ENCODE data around the gene FXN.
"Not testable (repeated sequence)": the region's sequence is repeated elsewhere in the genome, so short reads cannot be mapped to it uniquely, and the experiment has no call there.

FXN gene

DNA sequence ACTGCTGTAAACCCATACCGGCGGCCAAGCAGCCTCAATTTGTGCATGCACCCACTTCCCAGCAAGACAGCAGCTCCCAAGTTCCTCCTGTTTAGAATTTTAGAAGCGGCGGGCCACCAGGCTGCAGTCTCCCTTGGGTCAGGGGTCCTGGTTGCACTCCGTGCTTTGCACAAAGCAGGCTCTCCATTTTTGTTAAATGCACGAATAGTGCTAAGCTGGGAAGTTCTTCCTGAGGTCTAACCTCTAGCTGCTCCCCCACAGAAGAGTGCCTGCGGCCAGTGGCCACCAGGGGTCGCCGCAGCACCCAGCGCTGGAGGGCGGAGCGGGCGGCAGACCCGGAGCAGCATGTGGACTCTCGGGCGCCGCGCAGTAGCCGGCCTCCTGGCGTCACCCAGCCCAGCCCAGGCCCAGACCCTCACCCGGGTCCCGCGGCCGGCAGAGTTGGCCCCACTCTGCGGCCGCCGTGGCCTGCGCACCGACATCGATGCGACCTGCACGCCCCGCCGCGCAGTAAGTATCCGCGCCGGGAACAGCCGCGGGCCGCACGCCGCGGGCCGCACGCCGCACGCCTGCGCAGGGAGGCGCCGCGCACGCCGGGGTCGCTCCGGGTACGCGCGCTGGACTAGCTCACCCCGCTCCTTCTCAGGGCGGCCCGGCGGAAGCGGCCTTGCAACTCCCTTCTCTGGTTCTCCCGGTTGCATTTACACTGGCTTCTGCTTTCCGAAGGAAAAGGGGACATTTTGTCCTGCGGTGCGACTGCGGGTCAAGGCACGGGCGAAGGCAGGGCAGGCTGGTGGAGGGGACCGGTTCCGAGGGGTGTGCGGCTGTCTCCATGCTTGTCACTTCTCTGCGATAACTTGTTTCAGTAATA, at the start of gene FXN:
Gene FXN (plus strand): TSS at position 315 of the 871 bp plus-strand sequence. CDS start 31 bp downstream, at position 346.
- peak; percentile 78 for DNase-seq

DNA sequence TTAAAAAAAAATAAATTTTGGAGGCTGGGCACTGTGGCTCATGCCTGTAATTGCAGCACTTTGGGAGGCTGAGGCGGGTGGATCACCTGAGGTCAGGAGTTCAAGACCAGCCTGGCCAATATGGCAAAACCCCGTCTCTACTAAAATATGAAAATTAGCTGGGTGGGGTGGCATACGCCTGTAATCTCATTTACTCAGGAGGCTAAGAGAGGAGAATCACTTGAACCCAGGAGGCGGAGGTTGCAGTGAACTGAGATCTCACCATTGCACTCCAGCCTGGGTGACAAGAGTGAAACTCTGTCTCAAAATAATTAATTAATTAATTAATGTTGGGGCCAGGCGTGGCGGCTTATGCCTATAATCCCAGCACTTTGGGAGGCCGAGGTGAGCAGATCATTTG, 48.6 kb upstream of the FXN start:
- DNase-seq = not testable (repeated sequence)

DNA sequence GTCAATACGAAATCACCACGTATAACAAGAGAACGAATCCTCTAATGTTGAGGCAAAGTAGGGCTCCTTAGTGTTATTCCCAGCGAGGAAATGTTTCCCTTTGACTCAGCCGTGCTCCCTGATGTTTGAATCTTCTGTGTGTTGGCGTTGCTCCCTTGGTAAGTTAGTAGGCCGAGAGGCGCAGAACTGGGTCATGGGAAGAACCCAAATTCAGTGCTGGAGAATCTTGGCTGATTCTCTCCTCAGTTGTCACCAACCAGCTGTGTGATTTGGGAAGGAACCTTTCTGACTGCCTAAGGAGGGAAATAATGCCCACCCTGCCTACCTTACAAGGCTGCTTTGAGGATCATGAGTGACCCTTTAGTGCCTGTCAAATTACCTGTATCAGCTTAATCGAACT, 44.1 kb upstream of the FXN start:
- no peak for DNase-seq

DNA sequence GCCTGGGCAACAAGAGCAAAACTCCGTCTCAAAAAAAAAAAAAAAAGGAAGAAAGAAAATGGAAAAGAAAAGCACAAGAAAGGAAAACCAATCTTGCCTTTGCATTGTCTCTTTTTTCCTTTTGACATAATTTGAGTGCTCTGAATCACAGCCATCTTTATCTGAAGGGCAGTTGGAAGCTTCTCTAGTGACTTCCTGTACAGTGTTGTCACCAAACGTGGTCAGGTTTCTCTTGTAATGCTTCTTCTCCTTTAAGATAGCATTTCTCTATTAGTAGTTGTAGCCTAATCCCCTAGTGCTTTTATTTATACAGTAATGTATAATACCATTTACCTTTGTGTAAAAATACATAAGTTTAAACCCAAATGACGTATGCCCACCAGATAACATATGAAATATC, 39.8 kb upstream of the FXN start:
- DNase-seq = no peak

DNA sequence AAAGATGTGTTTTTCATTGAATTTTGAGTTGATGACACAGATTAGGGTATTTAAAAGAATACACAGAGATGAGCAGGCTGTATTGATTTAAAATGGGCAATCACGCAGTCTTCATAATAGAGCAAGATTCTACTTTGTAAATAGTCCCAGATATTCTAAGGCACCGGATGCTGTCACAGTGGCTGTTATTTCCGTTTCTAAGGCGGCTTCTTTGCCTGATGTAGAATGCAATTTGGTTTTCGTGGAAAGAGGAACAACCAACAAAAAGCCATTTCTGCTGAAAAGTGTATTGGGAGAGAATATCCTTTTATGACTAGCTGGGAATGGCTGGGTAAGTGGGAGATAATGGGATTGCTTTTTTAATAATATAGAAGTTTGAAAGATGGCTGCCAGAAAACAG, 39.1 kb upstream of the FXN start:
- DNase-seq = no peak

DNA sequence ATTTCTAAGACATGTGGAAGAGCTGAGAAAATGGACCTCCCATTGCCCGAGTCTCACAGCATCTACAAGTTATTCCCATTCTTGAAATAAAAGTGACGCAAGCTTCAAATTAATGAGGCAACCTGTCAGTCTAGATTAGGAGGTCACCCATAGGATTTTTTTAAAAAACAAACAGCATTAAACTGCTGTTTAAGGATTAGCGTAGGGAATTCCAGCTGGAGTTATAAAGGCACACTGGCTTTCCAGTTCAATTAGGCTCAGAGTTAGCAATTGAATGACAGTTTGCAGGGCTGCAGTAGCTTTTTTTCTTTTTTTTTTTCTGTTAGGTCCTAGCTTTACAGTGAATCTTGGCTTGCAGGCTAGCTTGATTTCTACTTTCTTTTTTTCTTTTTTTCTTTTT, 37.9 kb upstream of the FXN start:
- DNase-seq = no peak

DNA sequence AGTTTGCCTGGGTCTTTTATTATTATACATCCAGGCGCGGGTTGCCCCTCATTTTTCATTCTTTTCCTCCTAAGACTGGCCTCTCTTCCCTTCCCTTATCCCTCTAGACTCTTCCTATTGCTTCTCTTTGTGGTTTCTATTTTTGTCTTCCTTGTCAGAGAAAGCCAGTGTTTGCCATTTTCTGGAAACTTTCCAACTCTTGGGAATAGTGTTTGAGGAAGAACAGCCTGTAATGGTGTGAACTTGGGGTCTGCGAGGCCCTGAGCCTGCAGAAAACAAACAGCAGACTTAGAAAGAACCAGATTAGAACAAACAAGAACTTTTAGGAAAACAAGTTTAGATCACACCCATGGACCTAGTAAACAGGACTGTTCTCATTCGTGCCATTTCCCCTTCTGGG, 37.2 kb upstream of the FXN start:
- DNase-seq = no peak

DNA sequence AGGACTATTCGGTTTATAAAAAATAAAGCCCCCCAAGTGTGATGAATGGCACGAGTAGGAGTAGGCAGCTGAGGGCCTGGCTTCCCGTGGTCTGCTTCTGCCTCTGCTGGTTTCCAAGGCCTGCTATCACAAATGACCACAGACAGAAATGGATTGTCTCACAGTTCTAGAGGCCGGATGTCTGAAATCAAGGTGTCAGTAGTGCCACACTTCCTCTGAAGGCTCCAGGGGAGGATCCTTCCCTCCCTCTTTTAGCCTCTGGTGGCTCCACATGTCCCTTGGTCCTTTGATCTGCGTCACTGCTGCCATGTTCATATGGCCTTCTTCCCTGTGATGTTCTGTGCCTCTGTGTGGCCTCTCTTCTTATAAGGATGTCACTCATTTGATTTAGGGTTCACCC, 36.7 kb upstream of the FXN start:
- DNase-seq = no peak

DNA sequence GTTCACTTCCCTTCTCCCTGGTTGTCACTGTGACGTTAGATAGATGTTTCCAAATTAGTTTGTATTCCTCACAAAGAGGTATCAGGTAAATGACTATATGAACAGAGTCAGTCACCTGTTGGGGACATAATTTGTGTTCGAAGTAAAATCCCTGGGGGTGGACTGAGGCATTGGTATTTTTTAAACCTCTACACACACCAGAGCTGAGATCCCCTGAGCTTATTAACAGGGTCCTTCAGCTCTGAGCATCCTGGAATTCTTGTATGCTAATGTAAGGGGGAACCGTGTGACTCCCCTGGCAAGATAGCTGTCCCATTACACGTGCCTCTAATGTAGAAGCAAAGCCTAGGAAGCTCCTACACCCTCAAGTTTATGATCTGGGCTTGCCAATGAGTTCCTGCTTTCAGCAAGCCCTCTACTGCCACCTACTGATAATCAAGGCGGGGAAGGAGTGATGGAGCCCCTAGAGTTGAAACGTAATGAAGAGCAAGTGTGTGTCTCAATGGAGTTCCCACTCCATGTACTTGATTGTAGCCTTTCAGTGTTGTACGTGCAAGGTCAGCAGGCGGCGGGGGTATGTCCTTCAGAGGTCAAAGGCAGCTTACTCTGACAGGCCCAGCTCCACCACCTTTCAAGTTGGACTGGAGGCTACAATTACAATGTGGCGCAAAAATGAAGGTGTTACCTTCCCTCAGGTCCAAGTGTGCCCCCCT, 36.0 kb upstream of the FXN start:
- DNase-seq = peak; percentile 74

DNA sequence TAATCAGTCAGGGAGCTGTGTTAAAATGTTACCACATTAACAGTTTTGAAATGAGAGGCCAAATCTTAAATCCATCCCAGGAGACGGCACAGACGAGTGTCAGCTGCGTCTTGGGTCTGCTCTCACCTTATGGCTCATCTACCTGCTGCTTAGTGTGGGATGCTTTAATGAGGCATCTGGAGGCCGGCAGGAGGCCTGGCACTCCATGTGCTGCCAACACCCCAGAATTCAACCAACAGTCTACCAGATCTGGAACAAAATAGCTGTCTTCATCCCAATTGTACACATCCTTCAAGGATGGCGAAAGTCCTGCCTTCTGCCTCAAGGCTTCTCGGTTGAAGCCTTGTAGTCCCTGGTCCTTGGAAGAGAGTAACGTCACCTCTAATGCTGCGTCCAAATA, 33.6 kb upstream of the FXN start:
- no peak for DNase-seq

DNA sequence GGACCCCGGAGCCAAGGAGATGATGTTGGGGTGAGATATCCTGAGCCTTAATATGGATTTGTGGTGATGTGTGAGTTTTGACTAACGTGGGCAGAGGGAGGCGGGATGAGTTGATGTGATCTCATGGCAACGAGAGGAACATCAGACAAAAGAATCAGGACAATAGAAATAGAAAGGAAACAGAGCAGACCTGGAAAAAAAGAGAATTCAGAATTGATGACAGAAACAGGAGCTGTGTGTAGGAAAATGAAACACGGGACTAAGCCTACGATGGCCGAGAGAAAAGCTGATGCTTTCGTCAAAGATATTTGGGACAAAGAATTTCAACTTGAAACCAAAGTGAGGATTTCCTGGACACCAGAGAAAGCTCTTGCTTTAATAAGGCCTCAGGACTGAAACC, 32.5 kb upstream of the FXN start:
- DNase-seq = no peak

DNA sequence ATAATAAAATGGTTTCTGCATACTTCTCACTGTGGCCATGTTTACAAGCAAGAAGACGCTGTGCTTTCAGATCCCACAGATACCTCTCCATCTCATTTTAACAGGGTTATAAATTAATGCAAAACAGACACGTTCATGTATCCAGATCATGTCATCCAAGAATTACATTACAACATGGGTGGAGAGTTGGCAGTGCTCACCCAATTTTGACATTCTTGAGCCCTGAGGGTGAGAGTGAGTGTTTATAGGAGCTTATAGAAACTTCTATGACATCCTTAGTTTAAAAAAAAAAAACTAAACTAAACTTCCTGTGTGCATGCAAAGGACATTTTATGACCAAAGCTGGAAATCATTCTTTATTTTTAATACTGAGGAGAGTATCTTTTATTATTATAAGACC, 30.7 kb upstream of the FXN start:
- no peak for DNase-seq

DNA sequence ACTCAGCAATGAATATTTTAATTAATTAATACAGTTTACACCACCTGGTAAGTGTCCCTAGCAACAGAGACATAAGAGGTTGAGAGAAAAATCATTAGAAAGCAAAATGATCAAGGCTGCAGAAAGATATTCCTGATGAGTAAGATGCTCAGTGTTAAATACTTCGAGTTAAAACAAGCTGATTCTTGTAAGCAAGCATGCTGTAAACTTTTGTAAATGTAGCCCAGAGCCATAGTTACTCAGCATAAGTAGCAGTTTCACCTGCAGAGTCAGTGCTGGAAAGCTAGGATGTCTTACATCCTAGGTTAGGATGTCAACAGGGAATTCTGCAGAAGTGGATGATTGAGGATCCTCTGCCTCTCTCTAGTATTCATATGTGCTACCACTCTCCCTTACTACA, 25.8 kb upstream of the FXN start:
- DNase-seq = no peak

DNA sequence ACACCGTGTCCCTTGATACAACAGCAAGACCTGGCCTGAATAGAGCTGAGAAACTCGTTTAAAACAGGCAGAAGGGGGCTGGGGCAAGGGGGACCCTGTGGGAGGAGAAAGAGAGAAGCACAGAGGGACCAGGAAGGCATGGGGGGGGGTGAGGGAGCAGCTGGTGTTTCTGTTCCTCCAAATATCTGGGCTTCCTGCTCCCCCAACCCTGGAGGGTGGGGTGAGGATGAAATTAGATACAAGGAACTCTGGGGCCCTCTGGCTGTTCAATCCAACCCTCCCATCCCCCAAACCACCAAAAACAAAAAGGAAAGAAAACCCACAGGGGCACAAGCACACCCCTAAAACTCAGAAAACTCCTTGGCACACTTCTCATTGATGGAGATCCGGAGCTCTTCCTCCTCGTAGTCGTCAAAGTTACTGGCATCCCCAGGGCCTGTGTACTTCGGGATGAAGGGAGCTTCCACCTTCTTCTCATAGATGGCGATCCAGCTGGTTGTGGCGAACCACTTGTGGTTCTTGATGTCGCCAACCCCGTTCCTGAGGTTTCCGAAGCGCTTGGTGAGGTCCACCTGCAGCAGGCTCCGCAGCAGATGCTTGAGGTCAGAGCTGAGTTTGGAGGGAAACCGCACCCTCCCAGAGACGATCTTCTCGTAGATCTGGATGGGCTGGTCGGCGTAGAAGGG, 22.7 kb upstream of the FXN start:
- DNase-seq = no peak

DNA sequence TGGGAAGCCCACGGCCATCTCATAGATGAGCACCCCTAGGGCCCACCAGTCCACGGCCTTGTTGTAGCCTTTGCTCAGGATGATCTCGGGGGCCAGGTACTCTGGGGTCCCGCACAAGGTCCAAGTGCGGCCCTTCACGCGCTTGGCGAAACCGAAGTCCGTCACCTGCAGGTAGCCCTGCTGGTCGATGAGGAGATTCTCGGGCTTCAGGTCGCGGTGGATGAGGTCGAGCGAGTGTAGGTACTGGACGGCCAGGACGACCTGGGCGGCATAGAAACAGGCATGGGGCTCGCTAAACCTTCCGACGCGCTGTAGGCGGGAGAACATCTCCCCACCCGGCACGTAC, 22.2 kb upstream of the FXN start:
- no peak for DNase-seq

DNA sequence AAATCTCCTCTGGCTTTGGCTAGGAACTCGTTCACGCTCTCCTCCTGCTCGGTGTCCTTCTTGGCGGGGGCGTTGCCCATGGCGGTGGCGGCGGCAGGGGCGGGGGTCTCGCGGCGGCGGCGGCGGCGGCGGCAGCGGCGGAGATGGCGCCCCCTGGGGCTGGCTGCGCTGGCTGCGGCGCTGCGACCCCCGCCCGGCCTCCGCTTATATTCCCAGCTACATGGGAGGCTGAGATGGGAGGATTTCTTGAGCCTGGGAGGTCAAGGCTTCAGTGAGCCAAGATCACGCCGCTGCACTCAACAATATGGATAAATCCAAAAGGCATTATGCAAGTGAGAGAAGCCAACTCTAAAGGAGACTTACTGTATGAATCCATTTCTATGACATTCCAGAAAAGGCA, 21.5 kb upstream of the FXN start, which contains the start of gene PRKACG:
Gene PRKACG (minus strand): TSS at position 101 of the 400 bp plus-strand sequence. CDS start 21 bp downstream, at position 80.
- DNase-seq = no peak

DNA sequence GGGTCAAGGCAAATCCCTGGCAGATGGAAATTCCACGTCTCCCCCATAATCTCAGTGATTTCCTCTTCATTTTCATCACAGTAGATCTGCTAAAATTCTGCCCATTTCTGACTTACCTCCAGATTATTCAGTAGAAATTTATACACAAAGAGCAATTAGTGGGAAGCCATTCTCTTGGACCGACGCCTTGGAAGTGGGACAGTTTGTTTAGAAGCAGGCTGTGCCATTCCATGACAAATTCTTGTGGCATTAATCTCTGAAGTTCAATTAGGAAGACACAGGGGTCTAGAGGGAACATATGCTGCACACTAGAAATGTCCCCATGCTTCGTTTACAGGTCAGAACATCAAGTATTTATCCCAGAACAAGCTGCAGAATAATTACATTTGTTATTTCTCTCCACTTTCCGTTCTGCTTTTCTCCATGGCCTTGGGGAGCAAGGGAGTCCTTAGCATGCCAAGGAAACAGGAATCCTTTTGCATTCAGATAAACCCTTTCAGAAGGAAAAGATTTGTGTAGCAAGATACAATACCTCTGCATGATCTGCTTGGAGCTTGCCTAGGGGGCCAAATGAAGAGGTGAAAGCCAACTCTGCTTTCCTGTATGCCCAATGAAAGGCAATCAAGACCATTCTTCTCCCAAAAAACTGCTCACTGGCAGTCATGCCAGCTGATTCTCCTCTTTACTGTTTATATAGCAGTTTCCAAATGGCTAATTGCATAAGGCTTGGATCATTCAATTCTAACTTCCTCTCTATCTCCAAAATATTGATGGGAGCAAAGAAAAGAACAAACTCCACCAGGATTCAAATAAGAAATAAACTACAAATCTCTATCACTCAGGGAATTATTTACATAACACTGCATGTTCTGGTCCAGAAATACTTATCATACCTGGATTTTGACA, 19.1 kb upstream of the FXN start:
- DNase-seq = no peak

DNA sequence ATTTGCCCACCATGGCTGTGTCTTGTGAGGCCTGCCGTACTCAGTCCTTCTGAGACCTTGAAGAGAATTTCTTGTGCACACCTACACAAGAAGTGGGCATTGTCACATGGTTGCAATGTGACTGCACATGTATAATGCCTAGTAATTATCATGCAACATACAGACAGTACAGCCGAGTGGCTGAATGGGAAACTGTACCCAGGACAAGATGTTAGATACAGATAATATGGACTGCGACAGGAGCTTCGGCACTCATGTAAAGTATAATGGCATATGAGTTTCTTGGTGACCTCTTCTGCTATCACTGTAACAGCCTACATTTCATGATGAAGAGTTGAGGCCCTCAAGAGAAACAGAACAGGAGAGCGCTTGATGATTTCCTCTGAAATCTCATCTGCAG, 16.8 kb upstream of the FXN start:
- no peak for DNase-seq

DNA sequence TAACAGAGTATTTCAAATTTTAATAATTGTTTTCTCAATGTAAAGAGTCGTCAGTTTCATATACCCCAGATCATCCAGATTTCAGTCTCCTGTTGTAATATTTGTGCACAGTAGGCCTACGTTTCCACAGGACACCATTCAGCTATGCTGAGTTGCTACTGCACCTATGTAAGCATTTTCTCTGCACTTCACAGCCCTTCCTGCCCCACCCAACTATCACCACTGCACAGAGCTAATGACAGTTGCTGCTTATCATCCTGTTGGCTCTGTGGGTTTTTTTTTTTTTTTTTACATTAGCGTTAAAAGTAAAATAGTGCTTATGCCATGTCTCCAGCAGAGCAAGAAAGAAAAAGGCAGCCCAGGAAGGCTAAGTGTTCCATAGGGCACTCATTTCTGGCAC, 15.7 kb upstream of the FXN start:
- peak; percentile 62 for DNase-seq

DNA sequence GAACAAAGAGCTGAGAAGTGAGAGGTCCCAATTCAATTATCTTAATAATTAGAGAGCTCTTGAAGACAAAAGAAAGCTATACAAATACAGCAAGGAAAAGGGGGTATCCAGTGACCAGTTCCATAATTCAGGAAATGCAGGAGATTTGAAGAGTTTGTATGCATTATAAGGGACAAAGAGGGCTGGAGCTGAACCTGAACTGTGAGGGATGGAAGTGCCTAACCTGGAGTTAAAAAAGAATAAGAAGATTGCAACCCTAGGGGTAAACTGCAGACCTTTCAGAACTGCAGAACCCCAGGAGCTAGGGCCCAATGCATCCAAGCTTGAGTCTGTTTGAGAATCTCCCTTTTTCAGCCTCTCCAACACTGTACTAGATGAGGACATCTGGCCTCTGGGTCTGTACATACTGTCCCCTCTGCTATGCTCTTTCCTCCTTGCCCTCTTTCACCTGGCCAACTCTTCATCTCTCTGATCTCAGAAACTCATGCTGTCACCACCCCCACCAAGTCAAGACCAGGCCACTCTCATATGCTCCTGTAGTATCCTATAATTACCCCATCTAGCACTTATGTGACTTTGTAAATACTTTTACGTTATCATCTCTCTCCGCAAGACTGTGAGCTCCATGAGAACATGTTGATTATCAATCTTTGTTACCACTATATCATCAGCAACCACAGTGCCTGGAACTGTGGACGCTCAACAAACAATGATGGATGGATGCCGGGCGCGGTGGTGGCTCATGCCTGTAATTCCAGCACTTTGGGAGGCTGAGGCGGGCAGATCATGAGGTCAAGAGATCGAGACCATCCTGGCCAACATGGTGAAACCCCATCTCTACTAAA, 15.0 kb upstream of the FXN start:
- DNase-seq = no peak

DNA sequence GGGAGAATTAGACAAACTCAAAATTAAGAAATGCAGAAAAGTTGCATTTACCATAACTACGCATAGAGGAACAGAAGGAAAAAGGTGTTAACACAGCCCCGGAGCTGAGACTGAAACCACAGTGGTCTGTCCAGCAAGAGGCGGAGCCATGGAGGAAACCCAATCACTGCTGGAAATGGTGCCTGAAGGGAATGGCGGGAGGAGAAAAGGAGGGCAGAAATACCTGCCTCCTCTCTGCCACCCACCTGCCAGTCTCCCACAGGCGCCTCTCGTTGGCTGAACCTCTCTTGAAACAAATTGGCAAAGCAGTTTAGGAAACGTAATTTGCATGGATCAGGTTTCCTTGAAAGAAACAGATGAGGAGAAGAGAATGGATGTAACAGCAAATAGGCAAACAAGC, 11.9 kb upstream of the FXN start:
- peak; percentile 31 for DNase-seq
